Testis (tissue), 2 donors: Measurements from ENCODE around the gene PAXX.

Experiments
- CTCF ChIP-seq, 3 experiments: fragments of 450-650 bp in 2 of 3; fragments of 200-600 bp in 1 of 3; sonication (generic) in 1 of 3; IDR thresholded peaks; one replicate each; pipeline ENCODE4 v1.5.1; 2016 to 2019; ENCODE audit warnings: antibody characterized with exemption in 3 of 3, mild to moderate bottlenecking in 2 of 3, moderate library complexity in 1 of 3
- POLR2A ChIP-seq: fragments of 450-650 bp; IDR thresholded peaks from one replicate; pipeline ENCODE4 v1.6.1; 2017; ENCODE audit warnings: antibody characterized with exemption, mild to moderate bottlenecking, moderate library complexity

- no peak for TF ChIP-seq CTCF (IDR thresholded peaks at IDR 0.05)
- TF ChIP-seq POLR2A: no peak
Measured at GRCh38 chr9:136994888-136995230, 2.6 kb downstream of the PAXX start.
